Fibroblast of pulmonary artery (primary cell): ENCODE data around the gene DCLK1.

ENCODE experiments used
- DNase-seq: peaks from one replicate; pipeline ENCODE4 v3.0.0-alpha.2; 2010; ENCODE audit warnings: low read depth
- H3K4me3 ChIP-seq: replicated peaks from 2 replicates; pipeline ENCODE4 v1.5.1; 2011; ENCODE audit warnings: low read depth, mild to moderate bottlenecking, control low read depth, low read length, moderate library complexity
- TF ChIP-seq, protein P1 (sequence below): IDR thresholded peaks from 2 replicates; pipeline ENCODE4 v1.5.1; 2011; ENCODE audit warnings: mild to moderate bottlenecking, control low read depth, low read length, inconsistent platforms; ENCODE audit errors: missing control alignments

The DCLK1 gene

DNA sequence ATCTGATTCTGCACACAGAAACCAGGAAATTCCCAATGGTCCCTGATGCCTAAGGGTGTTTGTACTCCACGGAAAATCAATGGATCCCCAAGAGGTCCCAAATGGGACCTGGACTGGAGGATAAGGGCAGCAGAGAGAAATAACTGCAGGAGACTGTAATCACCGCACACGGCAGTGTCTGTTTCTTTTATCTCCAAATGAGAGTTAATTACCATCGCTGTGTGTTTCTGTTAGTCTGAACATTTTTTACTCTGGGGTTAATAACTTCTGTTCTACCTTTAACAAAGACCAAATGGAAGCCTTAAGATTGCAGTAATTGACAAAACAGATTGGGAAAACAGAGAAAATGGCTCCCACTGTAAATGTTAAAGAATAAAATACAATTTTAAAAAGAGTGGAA, 320.9 kb downstream of the DCLK1 start:
- no peak overlapping the region for H3K4me3 ChIP-seq
- no peak for DNase-seq
- TF ChIP-seq, protein P1, sequence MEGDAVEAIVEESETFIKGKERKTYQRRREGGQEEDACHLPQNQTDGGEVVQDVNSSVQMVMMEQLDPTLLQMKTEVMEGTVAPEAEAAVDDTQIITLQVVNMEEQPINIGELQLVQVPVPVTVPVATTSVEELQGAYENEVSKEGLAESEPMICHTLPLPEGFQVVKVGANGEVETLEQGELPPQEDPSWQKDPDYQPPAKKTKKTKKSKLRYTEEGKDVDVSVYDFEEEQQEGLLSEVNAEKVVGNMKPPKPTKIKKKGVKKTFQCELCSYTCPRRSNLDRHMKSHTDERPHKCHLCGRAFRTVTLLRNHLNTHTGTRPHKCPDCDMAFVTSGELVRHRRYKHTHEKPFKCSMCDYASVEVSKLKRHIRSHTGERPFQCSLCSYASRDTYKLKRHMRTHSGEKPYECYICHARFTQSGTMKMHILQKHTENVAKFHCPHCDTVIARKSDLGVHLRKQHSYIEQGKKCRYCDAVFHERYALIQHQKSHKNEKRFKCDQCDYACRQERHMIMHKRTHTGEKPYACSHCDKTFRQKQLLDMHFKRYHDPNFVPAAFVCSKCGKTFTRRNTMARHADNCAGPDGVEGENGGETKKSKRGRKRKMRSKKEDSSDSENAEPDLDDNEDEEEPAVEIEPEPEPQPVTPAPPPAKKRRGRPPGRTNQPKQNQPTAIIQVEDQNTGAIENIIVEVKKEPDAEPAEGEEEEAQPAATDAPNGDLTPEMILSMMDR = no peak

DNA sequence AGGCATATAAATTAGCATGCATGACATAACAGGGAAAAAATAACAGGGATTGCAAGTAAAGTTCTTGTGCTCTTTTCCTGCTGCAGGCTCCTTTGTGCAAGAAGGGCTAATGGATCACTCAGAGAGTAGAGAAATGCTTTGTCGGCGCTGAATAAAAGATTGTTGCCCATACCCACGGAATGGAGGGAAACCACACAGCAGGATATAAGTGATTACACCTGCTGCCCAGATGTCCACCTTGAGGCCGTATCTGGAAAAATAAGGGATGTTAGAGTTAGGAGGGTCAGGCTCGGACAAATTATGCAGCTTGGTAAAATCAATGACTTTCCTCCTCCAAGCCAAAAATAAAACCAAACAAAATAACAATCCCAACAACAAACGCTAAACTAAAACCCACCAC, 322.3 kb downstream of the DCLK1 start:
- no peak overlapping the region for H3K4me3 ChIP-seq
- no peak for DNase-seq
- TF ChIP-seq, protein P1 = no peak

DNA sequence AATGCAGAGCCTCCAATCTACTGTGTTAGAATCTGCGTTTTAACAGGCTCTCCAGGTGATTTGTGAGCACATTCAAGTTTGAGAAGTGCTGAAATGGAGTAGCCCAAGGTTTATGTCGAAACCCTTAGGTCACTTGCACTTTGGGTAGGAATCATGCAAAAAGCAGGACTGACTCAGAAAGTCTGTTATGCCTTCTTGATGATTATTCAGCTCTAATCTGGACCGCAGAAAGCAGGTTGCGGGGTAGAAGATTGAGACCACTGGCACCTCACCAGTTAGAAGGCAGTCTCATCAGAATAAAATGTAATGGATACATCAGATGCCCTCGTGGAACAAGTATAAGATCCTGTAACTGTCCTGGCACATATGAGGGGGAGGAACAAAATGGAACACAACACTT, 326.3 kb downstream of the DCLK1 start:
- H3K4me3 ChIP-seq = no peak overlapping the region
- TF ChIP-seq, protein P1 = no peak
- no peak for DNase-seq

DNA sequence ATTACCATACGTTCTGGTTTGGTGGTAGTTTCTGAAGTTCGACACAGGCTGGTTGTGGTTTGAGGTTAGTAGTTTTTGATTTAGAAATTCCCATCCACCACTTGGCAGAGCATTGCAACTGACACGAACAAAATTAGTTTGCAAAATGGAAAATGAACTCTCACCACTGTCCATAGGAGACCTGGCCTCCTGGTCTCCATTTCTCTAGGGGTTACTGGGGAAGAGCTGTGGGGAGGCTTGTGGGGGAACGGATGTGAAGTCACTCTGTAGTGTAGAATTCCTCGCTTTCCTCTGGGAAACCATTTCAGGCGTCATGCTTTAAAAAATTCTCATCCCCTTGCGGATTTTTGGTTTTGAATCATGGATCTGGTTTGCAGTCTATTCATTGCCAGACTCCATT, 333.2 kb downstream of the DCLK1 start:
- DNase-seq = no peak
- TF ChIP-seq, protein P1 = no peak

DNA sequence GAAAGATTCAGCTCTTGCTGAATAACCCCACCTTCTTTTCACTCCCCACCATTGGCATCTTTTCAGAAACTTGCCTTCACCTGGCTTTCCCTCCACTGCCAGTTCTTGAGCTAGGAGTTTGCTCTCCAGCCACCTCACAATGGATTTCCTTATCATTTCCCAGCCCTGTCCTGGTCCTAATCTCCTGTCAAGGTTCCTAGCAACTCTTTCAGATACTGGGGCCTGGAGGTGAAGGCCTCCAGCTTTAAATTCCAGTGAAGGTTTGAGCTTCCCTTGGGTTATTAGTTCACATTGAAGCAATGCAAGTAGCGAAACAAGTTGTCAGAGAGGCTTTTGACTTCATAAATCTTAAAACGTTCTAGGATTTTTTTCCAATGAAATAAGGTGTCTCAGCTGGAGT, 333.9 kb downstream of the DCLK1 start:
- DNase-seq = no peak
- TF ChIP-seq, protein P1 = no peak
- no peak overlapping the region for H3K4me3 ChIP-seq

More for the DNA sequence above, 333.2 kb downstream of the DCLK1 start:
- no peak overlapping the region for H3K4me3 ChIP-seq

DNA sequence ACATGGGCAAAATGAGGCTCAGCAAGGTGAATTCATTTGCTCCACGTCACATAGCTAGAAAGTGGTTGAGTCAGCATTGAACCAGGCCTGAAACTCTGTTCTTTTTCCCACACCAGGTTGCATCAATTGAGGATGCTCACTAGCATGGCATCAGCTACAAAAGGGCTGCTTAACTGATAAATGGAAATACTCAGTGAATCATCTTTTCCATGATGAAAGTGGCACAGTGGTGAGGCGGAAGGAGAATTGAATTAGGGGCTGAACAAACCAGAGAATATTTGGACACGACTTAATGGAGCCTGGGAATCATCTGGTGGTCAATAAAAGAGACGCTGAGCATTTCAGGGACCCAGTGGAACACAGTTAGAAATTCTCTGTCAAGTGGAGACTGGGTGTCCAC, 334.6 kb downstream of the DCLK1 start:
- no peak overlapping the region for H3K4me3 ChIP-seq
- TF ChIP-seq, protein P1 = no peak
- no peak for DNase-seq

DNA sequence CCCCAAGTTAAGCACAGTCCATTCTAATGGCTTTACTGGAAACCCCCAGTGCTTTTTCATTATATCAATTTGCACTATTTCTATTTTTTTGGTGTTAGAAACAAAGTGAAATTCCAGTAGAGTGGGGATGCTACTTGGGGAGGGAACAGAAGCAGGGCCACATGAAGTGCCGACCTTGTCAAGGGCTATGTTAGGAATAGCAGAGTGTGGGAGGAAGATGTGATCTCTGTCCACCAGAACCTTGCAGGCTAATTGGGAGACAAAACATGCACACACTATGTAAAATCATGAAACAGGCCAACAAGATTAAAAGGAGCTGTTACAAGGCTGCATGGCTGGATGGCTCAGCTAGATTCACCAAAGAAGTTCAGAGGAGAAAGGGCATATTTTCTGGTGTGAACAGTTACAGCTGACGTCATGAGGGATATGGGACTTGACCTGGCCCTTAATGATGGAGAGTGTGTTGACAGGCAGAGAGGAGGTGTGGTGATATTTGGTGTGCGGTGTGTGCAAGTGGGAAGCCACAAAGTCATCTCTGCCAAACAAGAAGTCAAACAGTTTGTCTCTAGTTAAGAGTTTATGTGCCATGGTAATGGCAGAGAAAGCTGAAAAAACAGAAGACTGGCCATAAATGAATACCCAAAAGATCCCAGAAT, 336.3 kb downstream of the DCLK1 start:
- no peak for DNase-seq
- H3K4me3 ChIP-seq = no peak overlapping the region
- TF ChIP-seq, protein P1 = no peak
